Testis (tissue), 3 donors: ENCODE data around the gene ZNF213. TPM values are rescaled to one million over a fixed set of nuclear protein-coding genes. Genes with fewer than 3 reads are reported as not detected.
"Not testable (repeated sequence)": the region's sequence is repeated elsewhere in the genome, so short reads cannot be mapped to it uniquely, and the experiment has no call there.

Experiments
- DNase-seq: peaks from one replicate; pipeline ENCODE4 v3.0.0-alpha.2; 2019
- H3K27ac ChIP-seq, 2 donors: fragments of 200-600 bp; sonication (generic); one replicate each; pipeline ENCODE4 v1.5.1; 2019
- H3K27me3 ChIP-seq: fragments of 200-600 bp; sonication (generic); one replicate; pipeline ENCODE4 v1.5.1; 2019
- H3K36me3 ChIP-seq: fragments of 200-600 bp; sonication (generic); one replicate; pipeline ENCODE4 v1.5.1; 2017; ENCODE audit warnings: low read depth; ENCODE audit errors: missing control alignments
- H3K4me1 ChIP-seq: fragments of 200-600 bp; sonication (generic); one replicate; pipeline ENCODE4 v1.5.1; 2019
- H3K4me3 ChIP-seq, 2 donors: fragments of 200-600 bp; sonication (generic); one replicate each; pipeline ENCODE4 v1.5.1; 2017 to 2019
- H3K9me3 ChIP-seq: fragments of 200-600 bp; sonication (generic); one replicate; pipeline ENCODE4 v1.5.1; 2017
- CTCF ChIP-seq, 3 experiments: fragments of 450-650 bp in 2 of 3; fragments of 200-600 bp in 1 of 3; sonication (generic) in 1 of 3; IDR thresholded peaks; one replicate each; pipeline ENCODE4 v1.5.1; 2016 to 2019; ENCODE audit warnings: antibody characterized with exemption in 3 of 3, mild to moderate bottlenecking in 2 of 3, moderate library complexity in 1 of 3
- POLR2A ChIP-seq: fragments of 450-650 bp; IDR thresholded peaks from one replicate; pipeline ENCODE4 v1.6.1; 2017; ENCODE audit warnings: antibody characterized with exemption, mild to moderate bottlenecking, moderate library complexity
- WGBS, 2 donors: methylation state at CpG; one replicate each; pipeline ENCODE4 v1.1.5; 2018; 5-methylcytosine and 5-hydroxymethylcytosine counted together
- intact Hi-C: fragments of 100-400 bp; cut with DNase I; formaldehyde crosslinking; loops from one replicate; pipeline ENCODE4 v1.15.1; 2023; ENCODE audit warnings: low total_unique reads
- polyA plus RNA-seq: library from polyadenylated mRNA; stranded (reverse); fragments of 350-450 nt; fragmentation: Illumina TruSeq; extraction: RNeasy Lipid Tissue Mini Kit (QIAGEN cat#74804); gene quantifications from one replicate; pipeline ENCODE4 v1.2.3, GENCODE V29; 2014; ENCODE audit warnings: low read depth, low replicate concordance; ENCODE audit not compliant: insufficient read depth
- total RNA-seq, 2 donors: library from RNA; depleted of rRNA; stranded (reverse); fragments of >200 nt; gene quantifications; one replicate each; pipeline ENCODE4 v1.2.3, GENCODE V29; 2016

The ZNF213 gene
- total and polyA plus RNA-seq, 3 donors from 2014 or later, result 43.1 to 57.3 (median 46.8) TPM

GRCh38 chr16:3174618-3175148 lies 39.9 kb downstream of the ZNF213 start:
- DNase-seq, result no peak
- no peaks in the 10 kb centered on the region for H3K36me3 ChIP-seq
- WGBS, 2 donors, result 15 to 19% methylated on average over 27 to 28 of the region's 28 CpGs
- H3K4me3 ChIP-seq, result peak overlapping the region in 1 of 2 donors; percentile 8
- H3K9me3 ChIP-seq, result no peaks in the 10 kb centered on the region
- no peaks in the 10 kb centered on the region for H3K27me3 ChIP-seq
- TF ChIP-seq POLR2A, result no peak
- no peak for TF ChIP-seq CTCF (IDR thresholded peaks at IDR 0.05)
- intact Hi-C loops, result no loop called here
- no peak overlapping the region for H3K27ac ChIP-seq
- peaks cover 8% of the 10 kb centered on the region for H3K4me1 ChIP-seq

- no peak overlapping the region for H3K27ac ChIP-seq
- peak overlapping the region in 1 of 2 donors; percentile 8 for H3K4me3 ChIP-seq
- H3K36me3 ChIP-seq, result no peaks in the 10 kb centered on the region
- no peaks in the 10 kb centered on the region for H3K27me3 ChIP-seq
- peaks cover 7% of the 10 kb centered on the region for H3K4me1 ChIP-seq
- no peaks in the 10 kb centered on the region for H3K9me3 ChIP-seq
- no peak for TF ChIP-seq POLR2A
- no peak for TF ChIP-seq CTCF (IDR thresholded peaks at IDR 0.05)
- no peak for DNase-seq
- WGBS, 2 donors, result 11% methylated on average over 18 to 28 of the region's 39 CpGs
- intact Hi-C loops, result no loop called here
Observed at GRCh38 chr16:3175157-3176093, 40.6 kb downstream of the ZNF213 start.

- Histone ChIP-seq H3K27me3 (peaks cover 8% of the 10 kb centered on the region), H3K9me3 (no peaks in the 10 kb centered on the region), H3K27ac (no peak overlapping the region), H3K4me1 (peaks cover 5% of the 10 kb centered on the region), H3K36me3 (no peaks in the 10 kb centered on the region), H3K4me3 (no peak overlapping the region)
- DNase-seq, result no peak
- intact Hi-C loops, result no loop called here
- WGBS, 2 donors, result 73 to 75% methylated on average over 8 of the region's 8 CpGs
- TF ChIP-seq CTCF (IDR thresholded peaks at IDR 0.05) (no peak), POLR2A (no peak)
Observed at GRCh38 chr16:3179651-3180050, 44.8 kb downstream of the ZNF213 start.

- H3K4me3 ChIP-seq, result no peak overlapping the region
- WGBS, 2 donors, result 13 to 41% methylated on average over 21 of the region's 21 CpGs
- no peaks in the 10 kb centered on the region for H3K36me3 ChIP-seq
- H3K4me1 ChIP-seq, result peaks cover 5% of the 10 kb centered on the region
- no peak overlapping the region for H3K27ac ChIP-seq
- intact Hi-C loops, result no loop called here
- TF ChIP-seq POLR2A (no peak), CTCF (IDR thresholded peaks at IDR 0.05) (no peak)
- DNase-seq, result no peak
- peaks cover 8% of the 10 kb centered on the region for H3K27me3 ChIP-seq
- H3K9me3 ChIP-seq, result no peaks in the 10 kb centered on the region
Observed at GRCh38 chr16:3180445-3180878, 45.6 kb downstream of the ZNF213 start.

GRCh38 chr16:3182293-3182607 lies 47.4 kb downstream of the ZNF213 start:
- intact Hi-C loops, H3K9me3 ChIP-seq, H3K4me1 ChIP-seq, H3K36me3 ChIP-seq, H3K27ac ChIP-seq, H3K27me3 ChIP-seq, DNase-seq: not testable (repeated sequence)
- 24 to 33% methylated on average over 8 of the region's 8 CpGs for WGBS, 2 donors
- peak overlapping the region in 1 of 2 donors; percentile 34 for H3K4me3 ChIP-seq
